PFSK-1 (cell line): ENCODE measurements around the gene RBFOX1.

Source experiments
- FOXP2 ChIP-seq: optimal IDR thresholded peaks from 2 replicates; pipeline ENCODE3; 2011; ENCODE audit warnings: borderline replicate concordance, control low read depth, inconsistent platforms; ENCODE audit not compliant: insufficient read depth; ENCODE audit errors: extremely low read length, extremely low read depth
- POLR2AphosphoS5 ChIP-seq: IDR thresholded peaks from 2 replicates; pipeline ENCODE4 v1.6.1; 2012; ENCODE audit warnings: low read depth, mild to moderate bottlenecking, control low read depth, low read length, moderate library complexity
- SIN3A ChIP-seq: IDR thresholded peaks from 2 replicates; pipeline ENCODE4 v1.6.1; 2012; ENCODE audit warnings: mild to moderate bottlenecking, low read length, moderate library complexity, borderline replicate concordance; ENCODE audit not compliant: insufficient read depth
- TAF1 ChIP-seq: IDR thresholded peaks from 2 replicates; pipeline ENCODE4 v1.6.1; 2012; ENCODE audit warnings: low read length, control low read depth, borderline replicate concordance; ENCODE audit not compliant: insufficient read depth
- TF ChIP-seq, protein P1 (sequence below), 2 experiments: IDR thresholded peaks; 2 replicates each; pipeline versions ENCODE4 v1.6.1 to v1.8.0; 2011 to 2012; ENCODE audit warnings: low read depth in 2 of 2, low read length in 2 of 2, control low read depth in 1 of 2, inconsistent platforms in 1 of 2, mild to moderate bottlenecking in 1 of 2, moderate library complexity in 1 of 2; ENCODE audit not compliant: insufficient read depth in 1 of 2

GRCh38 chr16:7638306-7638705 lies 305.7 kb downstream of the RBFOX1 start:
- TF ChIP-seq POLR2AphosphoS5 (no peak), FOXP2 (no peak), TAF1 (no peak), SIN3A (no peak)
- TF ChIP-seq, protein P1, sequence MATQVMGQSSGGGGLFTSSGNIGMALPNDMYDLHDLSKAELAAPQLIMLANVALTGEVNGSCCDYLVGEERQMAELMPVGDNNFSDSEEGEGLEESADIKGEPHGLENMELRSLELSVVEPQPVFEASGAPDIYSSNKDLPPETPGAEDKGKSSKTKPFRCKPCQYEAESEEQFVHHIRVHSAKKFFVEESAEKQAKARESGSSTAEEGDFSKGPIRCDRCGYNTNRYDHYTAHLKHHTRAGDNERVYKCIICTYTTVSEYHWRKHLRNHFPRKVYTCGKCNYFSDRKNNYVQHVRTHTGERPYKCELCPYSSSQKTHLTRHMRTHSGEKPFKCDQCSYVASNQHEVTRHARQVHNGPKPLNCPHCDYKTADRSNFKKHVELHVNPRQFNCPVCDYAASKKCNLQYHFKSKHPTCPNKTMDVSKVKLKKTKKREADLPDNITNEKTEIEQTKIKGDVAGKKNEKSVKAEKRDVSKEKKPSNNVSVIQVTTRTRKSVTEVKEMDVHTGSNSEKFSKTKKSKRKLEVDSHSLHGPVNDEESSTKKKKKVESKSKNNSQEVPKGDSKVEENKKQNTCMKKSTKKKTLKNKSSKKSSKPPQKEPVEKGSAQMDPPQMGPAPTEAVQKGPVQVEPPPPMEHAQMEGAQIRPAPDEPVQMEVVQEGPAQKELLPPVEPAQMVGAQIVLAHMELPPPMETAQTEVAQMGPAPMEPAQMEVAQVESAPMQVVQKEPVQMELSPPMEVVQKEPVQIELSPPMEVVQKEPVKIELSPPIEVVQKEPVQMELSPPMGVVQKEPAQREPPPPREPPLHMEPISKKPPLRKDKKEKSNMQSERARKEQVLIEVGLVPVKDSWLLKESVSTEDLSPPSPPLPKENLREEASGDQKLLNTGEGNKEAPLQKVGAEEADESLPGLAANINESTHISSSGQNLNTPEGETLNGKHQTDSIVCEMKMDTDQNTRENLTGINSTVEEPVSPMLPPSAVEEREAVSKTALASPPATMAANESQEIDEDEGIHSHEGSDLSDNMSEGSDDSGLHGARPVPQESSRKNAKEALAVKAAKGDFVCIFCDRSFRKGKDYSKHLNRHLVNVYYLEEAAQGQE (IDR thresholded peaks at IDR 0.05; ENCODE audit: insufficient read depth in 1 of 2, low read depth in 2 of 2, low read length in 2 of 2) = no peak
